Keratinocyte (primary cell): ENCODE measurements around the gene C10orf90. TPM values are rescaled to one million over a fixed set of nuclear protein-coding genes. Genes with fewer than 3 reads are reported as not detected.

Experiments
- DNase-seq: peaks from one replicate; pipeline ENCODE4 v3.0.0-alpha.2; 2011; ENCODE audit warnings: low read depth, missing footprints, low spot score
- FAIRE-seq: peaks from 2 replicates; lab custom pipeline; 2011; peaks lifted over from hg19 to GRCh38; lab: Jason Lieb, UNC
- H2AFZ ChIP-seq: 2 replicates; pipeline ENCODE4 v1.6.0; 2012; ENCODE audit warnings: low read length, control low read depth, inconsistent platforms; ENCODE audit not compliant: control insufficient read depth
- H3K27ac ChIP-seq: 2 replicates; pipeline ENCODE4 v1.5.1; 2011; ENCODE audit warnings: low read length; ENCODE audit not compliant: control insufficient read depth, insufficient read depth
- H3K27me3 ChIP-seq: 3 replicates; pipeline ENCODE4 v1.6.0; 2011; ENCODE audit warnings: low read length; ENCODE audit not compliant: control insufficient read depth, insufficient read depth; ENCODE audit errors: extremely low read depth
- H3K36me3 ChIP-seq, 2 experiments: 2 replicates in 1 of 2; 3 replicates in 1 of 2; pipeline ENCODE4 v1.5.1; 2011; ENCODE audit warnings: low read length in 2 of 2, mild to moderate bottlenecking in 1 of 2; ENCODE audit not compliant: control insufficient read depth in 2 of 2, insufficient read depth in 2 of 2; ENCODE audit errors: extremely low read depth in 1 of 2
- H3K4me1 ChIP-seq: 3 replicates; pipeline ENCODE4 v1.5.1; 2011; ENCODE audit warnings: low read length; ENCODE audit not compliant: control insufficient read depth, insufficient read depth; ENCODE audit errors: extremely low read depth
- H3K4me2 ChIP-seq: 3 replicates; pipeline ENCODE4 v1.6.0; 2011; ENCODE audit warnings: low read depth, low read length; ENCODE audit not compliant: control insufficient read depth, insufficient read depth; ENCODE audit errors: extremely low read depth
- H3K4me3 ChIP-seq, 3 experiments: fragments of 200-600 bp in 1 of 3; sonication (generic) in 1 of 3; 2 replicates in 2 of 3; 3 replicates in 1 of 3; pipeline ENCODE4 v1.5.1; 2011 to 2016; ENCODE audit warnings: low read length in 3 of 3, mild to moderate bottlenecking in 3 of 3, control low read depth in 2 of 3, inconsistent platforms in 1 of 3, low read depth in 1 of 3, mixed read lengths in 1 of 3, mixed run types in 1 of 3, moderate library complexity in 1 of 3; ENCODE audit not compliant: control insufficient read depth in 2 of 3, insufficient read depth in 2 of 3; ENCODE audit errors: extremely low read depth in 1 of 3
- H3K79me2 ChIP-seq: 2 replicates; pipeline ENCODE4 v1.6.0; 2012; ENCODE audit warnings: low read length; ENCODE audit not compliant: control insufficient read depth, insufficient read depth
- H3K9ac ChIP-seq: 3 replicates; pipeline ENCODE4 v1.6.0; 2011; ENCODE audit warnings: low read length; ENCODE audit not compliant: control insufficient read depth, insufficient read depth; ENCODE audit errors: extremely low read depth
- H3K9me1 ChIP-seq: 3 replicates; pipeline ENCODE4 v1.6.0; 2011; ENCODE audit warnings: low read length; ENCODE audit not compliant: control insufficient read depth, insufficient read depth; ENCODE audit errors: extremely low read depth
- H3K9me3 ChIP-seq: 2 replicates; pipeline ENCODE4 v1.5.1; 2012; ENCODE audit warnings: low read depth, low read length; ENCODE audit not compliant: control insufficient read depth
- H4K20me1 ChIP-seq: 3 replicates; pipeline ENCODE4 v1.6.0; 2011; ENCODE audit warnings: low read length; ENCODE audit not compliant: control insufficient read depth, insufficient read depth; ENCODE audit errors: extremely low read depth
- EZH2 ChIP-seq: IDR thresholded peaks from one replicate; pipeline ENCODE4 v1.6.1; 2012; ENCODE audit warnings: inconsistent platforms, mild to moderate bottlenecking, low read length, moderate library complexity
- dilution Hi-C: fragments of 300-500 bp; cut with MboI; formaldehyde crosslinking; loops from one replicate; pipeline ENCODE4 v1.7.0; 2020; ENCODE audit warnings: low sequenced_read_pairs; ENCODE audit not compliant: extremely low pct_ligation_motif_present
- polyA plus RNA-seq, 5 experiments: library from polyadenylated mRNA; depleted of rRNA in 3 of 5; stranded (reverse) in 3 of 5; stranded (forward) in 1 of 5; unstranded in 1 of 5; fragments of >200 nt; gene quantifications; 1 replicate in 1 of 5; 2 replicates in 3 of 5; 3 replicates in 1 of 5; pipeline versions ENCODE4 v1.2.1 to v1.2.3, GENCODE V29; 2011 to 2012; ENCODE audit warnings: missing spikeins in 2 of 5, low read depth in 1 of 5, low replicate concordance in 1 of 5
- TF ChIP-seq, protein P1 (sequence below), 3 experiments: IDR thresholded peaks in 1 of 3; conservative IDR thresholded peaks in 1 of 3; optimal IDR thresholded peaks in 1 of 3; 2 replicates in 2 of 3; 3 replicates in 1 of 3; pipeline versions ENCODE3 to v1.5.1; 2011; ENCODE audit warnings: low read length in 3 of 3, mild to moderate bottlenecking in 3 of 3, moderate library complexity in 2 of 3, control low read depth in 1 of 3, inconsistent platforms in 1 of 3; ENCODE audit not compliant: insufficient read depth in 2 of 3; ENCODE audit errors: extremely low read depth in 1 of 3

C10orf90 gene
- polyA plus RNA-seq, 1 donor (not counting 4 experiments of a cell fraction or from before 2014, with no cell fraction given) = not detected

DNA sequence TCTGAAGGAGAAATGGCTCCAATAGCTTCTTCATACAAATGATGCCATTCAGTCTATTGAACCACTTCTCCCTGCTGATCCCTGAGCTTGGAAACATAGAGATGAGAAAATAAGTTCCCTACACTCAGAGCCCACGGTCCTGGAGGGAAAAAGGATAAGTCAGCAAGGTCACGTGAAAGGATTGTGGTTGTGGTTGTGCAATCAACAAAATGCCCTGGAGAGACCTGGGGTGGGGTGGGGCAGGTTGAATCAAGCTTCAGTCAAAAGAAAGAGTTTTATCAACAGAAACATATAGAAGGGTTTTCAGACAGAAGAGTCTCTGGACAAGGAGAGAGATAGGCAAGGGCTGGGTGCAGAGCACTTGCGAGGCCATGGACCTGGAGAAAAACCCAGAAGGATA, 30.1 kb downstream of the C10orf90 start:
- no peak overlapping the region for H3K4me2 ChIP-seq
- H2AFZ ChIP-seq = no peak overlapping the region
- H3K36me3 ChIP-seq = no peaks in the 10 kb centered on the region
- no peak overlapping the region for H3K9ac ChIP-seq
- no peaks in the 10 kb centered on the region for H3K9me1 ChIP-seq
- dilution Hi-C loops = no loop called here
- no peak overlapping the region for H3K4me3 ChIP-seq
- H3K27ac ChIP-seq = no peak overlapping the region
- H3K9me3 ChIP-seq = no peaks in the 10 kb centered on the region
- H3K79me2 ChIP-seq = no peaks in the 10 kb centered on the region
- H3K27me3 ChIP-seq = no peaks in the 10 kb centered on the region
- FAIRE-seq = no peak
- no peaks in the 10 kb centered on the region for H4K20me1 ChIP-seq
- TF ChIP-seq, protein P1, sequence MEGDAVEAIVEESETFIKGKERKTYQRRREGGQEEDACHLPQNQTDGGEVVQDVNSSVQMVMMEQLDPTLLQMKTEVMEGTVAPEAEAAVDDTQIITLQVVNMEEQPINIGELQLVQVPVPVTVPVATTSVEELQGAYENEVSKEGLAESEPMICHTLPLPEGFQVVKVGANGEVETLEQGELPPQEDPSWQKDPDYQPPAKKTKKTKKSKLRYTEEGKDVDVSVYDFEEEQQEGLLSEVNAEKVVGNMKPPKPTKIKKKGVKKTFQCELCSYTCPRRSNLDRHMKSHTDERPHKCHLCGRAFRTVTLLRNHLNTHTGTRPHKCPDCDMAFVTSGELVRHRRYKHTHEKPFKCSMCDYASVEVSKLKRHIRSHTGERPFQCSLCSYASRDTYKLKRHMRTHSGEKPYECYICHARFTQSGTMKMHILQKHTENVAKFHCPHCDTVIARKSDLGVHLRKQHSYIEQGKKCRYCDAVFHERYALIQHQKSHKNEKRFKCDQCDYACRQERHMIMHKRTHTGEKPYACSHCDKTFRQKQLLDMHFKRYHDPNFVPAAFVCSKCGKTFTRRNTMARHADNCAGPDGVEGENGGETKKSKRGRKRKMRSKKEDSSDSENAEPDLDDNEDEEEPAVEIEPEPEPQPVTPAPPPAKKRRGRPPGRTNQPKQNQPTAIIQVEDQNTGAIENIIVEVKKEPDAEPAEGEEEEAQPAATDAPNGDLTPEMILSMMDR (optimal IDR thresholded peaks at IDR 0.05 in 1 of 3, IDR thresholded peaks at IDR 0.05 in 1 of 3, conservative IDR thresholded peaks at IDR 0.05 in 1 of 3; ENCODE audit: extremely low read depth in 1 of 3, insufficient read depth in 2 of 3, low read length in 3 of 3) = no peak
- no peak for TF ChIP-seq EZH2
- no peaks in the 10 kb centered on the region for H3K4me1 ChIP-seq
- no peak for DNase-seq

DNA sequence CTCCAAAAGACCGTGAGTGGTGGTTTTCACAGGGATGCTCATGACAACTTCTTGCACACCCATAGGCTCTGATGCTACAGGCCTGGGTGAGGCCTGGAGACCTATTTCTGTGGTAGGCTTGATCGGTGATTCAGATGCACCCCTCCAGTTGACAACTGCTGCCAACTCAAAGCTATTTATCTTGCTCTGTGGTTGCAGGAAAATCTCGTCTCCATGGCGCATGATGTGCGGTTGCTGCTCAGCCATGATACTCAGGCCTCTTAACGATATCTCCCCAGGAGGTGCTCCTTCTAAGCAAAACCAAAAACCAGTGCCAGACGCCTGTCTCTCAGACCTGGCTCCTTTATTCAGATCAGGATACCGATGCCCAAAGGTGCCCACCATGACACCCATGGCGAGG, 31.4 kb downstream of the C10orf90 start:
- no peaks in the 10 kb centered on the region for H3K79me2 ChIP-seq
- dilution Hi-C loops = no loop called here

More for the DNA sequence above, 31.4 kb downstream of the C10orf90 start:
- Histone ChIP-seq H4K20me1 (no peaks in the 10 kb centered on the region), H3K4me1 (no peaks in the 10 kb centered on the region), H3K4me3 (no peak overlapping the region), H3K36me3 (no peaks in the 10 kb centered on the region), H3K9ac (no peak overlapping the region), H3K27ac (no peak overlapping the region), H3K9me1 (no peaks in the 10 kb centered on the region), H3K9me3 (no peaks in the 10 kb centered on the region), H3K4me2 (no peak overlapping the region), H3K27me3 (no peaks in the 10 kb centered on the region), H2AFZ (no peak overlapping the region)
- TF ChIP-seq, protein P1 (optimal IDR thresholded peaks at IDR 0.05 in 1 of 3, IDR thresholded peaks at IDR 0.05 in 1 of 3, conservative IDR thresholded peaks at IDR 0.05 in 1 of 3; ENCODE audit: extremely low read depth in 1 of 3, insufficient read depth in 2 of 3, low read length in 3 of 3) = no peak
- no peak for TF ChIP-seq EZH2
- no peak for DNase-seq
- FAIRE-seq = no peak
